Measurements from ENCODE around the gene LTBP2.

LTBP2 gene

DNA sequence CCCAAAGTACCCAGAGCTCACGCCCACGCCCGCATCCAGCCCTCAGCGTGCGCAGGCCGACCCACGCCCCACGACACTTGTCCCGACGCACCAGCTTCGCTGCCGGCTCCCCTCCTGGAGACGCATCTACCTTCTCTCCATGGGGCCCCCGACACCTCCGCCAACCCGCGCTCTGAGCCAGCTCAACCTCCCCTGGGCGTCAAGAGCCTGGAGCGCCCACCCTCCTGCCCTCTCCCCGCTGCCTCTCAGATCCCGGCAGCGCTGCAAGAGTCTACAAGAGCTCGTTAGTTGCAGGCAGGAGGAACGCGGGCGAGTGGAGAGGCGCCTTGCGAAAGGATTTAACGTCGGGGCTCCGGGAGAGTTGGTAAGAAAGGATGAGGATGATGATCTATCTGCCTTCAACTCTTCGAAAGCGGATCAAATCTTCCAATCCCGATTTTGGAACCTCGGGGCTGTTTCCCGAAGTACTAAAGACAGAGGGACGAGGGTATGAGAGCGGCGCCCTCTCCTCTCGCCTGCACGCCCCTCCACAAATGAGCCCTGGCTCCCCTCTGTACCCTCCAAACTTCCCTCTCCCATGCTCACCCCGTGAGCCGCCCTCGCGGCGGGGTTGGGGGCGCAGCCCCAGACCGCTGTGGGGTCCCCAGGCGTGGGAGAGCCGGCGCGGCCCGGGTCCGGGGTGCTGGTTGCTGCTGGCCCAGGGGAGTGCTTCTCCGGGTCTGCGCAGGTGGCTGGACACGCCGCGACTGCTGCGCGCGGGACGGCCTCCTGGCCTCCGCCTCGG lies 979 bp downstream of the LTBP2 start:
- no peak for DNase-seq

DNA sequence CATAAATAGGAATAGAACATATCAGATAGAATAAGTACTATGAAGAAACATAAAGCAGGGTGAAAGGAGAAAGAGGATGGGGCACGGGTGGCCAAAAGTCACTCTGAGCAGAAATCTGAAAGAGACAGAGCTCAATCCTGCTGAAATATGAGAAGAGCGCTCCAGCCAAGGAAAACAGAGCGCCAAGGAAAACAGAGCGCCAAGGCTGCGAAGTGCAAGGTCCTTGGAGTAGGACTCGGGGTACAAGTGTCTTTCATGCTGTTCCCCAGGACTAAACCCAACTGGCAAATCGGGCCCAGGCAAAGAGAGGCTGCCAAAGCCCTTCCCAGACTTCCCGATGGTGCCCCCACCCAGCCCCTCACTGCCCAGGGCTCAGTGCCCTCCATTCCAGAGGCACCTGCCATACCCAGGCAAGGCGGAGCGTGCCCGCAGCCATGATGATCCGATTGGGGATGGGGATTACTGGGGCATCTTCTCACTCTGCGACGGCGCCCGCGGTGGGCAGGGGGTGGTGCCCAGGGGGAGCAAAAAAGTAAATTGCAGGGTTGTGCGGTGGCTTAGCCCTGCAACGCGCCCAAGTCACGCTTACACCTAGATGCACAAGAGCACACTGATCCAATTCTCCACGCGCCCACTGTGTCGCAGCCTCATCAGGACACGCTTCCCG lies 1.7 kb downstream of the LTBP2 start:
- DNase-seq, result no peak

GRCh38 chr14:74609721-74610120 lies 2.3 kb downstream of the LTBP2 start:
- no peak for DNase-seq

DNA sequence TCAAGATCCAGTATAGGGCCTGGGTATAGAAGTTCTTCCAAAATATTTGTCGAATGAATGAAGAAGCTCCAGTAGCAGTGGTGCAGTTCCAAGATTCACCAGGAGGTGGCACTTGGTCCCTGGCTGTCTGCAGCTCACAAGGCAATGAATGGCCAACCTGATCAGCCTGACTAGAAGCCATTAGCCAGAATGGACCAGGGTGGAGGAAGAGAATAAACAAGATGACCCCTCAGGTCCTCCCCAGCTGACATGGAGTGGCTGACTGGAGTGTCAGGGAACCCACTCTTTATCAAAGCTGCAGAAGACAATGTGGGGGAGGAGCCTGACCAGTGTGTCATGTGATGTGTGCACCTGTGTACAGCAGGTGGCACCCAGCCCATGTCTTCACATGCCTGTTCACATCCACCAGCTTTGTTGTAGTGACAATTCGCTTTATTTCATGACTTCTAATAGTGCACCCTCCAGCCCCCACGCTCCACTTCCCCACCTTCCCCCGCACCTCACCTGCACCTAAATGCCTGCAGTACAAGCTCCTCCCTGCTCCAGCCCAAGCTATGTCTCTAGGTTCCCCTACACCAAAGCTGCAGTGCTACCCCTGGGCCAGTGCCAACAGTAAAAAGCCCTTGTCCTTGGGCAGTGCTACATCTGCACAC lies 3.0 kb downstream of the LTBP2 start:
- peak; percentile 31 for DNase-seq

DNA sequence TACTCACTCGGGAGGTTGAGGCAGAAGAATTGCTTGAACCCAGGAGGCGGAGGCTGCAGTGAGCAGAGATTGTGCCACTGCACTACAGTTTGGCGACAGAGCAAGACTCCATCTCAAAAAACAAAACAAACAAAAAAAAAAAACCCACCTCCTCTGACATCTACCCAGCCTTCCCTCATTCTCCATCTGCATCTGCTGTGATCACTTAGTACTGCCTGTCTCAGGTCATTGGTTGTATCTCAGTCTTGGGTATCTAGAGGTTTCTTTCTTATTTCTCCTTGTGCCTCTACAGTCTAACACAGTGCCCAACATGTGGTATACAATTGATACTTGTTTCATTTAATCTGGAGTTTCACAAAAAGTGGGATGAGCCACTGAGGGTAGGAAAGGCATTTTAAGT lies 5.3 kb downstream of the LTBP2 start:
- no peak for DNase-seq

GRCh38 chr14:74605531-74606223 lies 6.4 kb downstream of the LTBP2 start:
- DNase-seq, result no peak

- no peak for DNase-seq
Measured at GRCh38 chr14:74604911-74605310, 7.1 kb downstream of the LTBP2 start.

GRCh38 chr14:74604157-74604556 lies 7.9 kb downstream of the LTBP2 start:
- DNase-seq, result no peak

GRCh38 chr14:74601982-74602381 lies 10.1 kb downstream of the LTBP2 start:
- no peak for DNase-seq

DNA sequence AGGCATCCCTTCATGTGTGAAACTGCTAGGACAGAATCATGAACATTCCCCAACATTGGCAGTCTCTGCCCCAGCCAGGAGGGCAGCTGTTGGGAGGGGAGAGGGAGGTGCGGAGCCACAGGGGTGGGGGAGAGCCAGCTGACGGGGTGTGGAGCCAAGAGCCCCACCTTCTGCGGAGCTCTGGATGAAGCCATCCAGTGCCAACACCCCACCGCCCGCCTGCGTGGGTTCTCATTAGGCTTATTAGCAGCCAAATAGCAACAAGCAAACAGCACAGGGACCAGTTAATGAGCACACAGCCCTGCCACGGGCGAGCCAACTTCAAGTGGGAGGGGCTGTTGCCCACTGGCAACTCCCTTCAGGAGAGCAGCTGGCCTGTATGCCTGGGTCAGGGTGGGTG lies 12.1 kb downstream of the LTBP2 start:
- DNase-seq, result no peak

DNA sequence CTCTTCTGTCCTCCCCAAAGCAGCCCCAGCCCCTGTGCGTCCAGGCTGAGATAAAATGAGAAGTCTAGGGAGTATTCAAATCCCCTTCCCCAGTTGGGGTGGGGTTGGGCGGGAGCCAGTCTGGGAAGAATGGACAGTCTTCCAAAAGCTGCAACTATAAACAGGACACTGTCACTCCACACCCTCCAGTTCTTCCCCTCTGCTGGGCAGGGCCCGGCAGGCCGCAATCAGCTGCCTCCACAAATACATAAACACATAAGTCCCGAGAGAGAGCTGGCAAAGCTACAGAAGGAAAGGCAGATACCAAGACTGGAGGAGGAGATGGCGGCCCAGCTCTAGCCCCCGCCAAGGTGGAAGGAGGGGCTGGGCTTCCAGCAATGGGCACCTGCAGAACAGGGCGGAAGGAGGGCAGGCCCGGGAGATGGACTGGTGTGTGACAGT lies 12.7 kb downstream of the LTBP2 start:
- DNase-seq, result no peak

GRCh38 chr14:74596741-74597450 lies 15.1 kb downstream of the LTBP2 start:
- no peak for DNase-seq

- no peak for DNase-seq
Measured at GRCh38 chr14:74595006-74595735, 16.9 kb downstream of the LTBP2 start.

DNA sequence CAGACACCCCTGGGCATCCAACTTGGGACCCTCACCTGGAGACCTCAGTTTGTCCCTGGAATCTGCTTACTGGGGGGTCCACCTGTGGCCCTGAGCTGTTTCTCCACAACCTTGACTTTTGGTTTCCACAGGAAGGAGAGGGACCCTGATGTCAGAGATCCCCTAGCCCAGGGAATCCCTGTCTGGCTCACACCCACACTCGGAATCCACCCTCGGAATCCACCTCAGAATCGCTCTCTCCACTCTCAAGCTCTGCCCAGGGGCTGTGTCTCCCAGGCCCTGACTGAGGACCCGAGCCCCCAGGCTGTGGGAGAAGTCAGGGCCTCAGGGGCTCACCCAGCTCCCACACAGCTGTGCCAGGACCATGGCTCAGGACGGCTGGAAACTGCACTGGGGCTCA lies 17.4 kb downstream of the LTBP2 start:
- no peak for DNase-seq

DNA sequence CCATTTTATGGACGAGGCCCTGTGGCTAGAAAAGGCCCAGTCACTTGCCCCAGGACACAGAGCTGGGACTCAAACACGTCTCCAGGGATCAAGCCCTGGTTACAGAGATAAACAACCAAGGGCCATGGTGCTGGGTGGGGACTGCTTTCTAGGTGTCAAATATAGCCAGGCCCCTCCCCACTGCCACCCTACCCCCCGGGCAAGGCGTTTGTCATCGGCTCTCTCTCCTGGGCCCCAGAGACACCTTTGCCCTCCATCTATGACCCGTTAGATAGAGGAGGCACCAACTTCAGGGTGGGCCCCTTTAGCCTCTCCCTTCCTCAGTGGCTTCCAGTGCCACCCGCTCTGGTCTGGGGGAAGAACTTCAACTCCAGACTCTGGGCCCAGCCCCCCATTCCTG lies 18.0 kb downstream of the LTBP2 start:
- DNase-seq, result no peak

- DNase-seq, result no peak
Measured at GRCh38 chr14:74593241-74593953, 18.6 kb downstream of the LTBP2 start.

DNA sequence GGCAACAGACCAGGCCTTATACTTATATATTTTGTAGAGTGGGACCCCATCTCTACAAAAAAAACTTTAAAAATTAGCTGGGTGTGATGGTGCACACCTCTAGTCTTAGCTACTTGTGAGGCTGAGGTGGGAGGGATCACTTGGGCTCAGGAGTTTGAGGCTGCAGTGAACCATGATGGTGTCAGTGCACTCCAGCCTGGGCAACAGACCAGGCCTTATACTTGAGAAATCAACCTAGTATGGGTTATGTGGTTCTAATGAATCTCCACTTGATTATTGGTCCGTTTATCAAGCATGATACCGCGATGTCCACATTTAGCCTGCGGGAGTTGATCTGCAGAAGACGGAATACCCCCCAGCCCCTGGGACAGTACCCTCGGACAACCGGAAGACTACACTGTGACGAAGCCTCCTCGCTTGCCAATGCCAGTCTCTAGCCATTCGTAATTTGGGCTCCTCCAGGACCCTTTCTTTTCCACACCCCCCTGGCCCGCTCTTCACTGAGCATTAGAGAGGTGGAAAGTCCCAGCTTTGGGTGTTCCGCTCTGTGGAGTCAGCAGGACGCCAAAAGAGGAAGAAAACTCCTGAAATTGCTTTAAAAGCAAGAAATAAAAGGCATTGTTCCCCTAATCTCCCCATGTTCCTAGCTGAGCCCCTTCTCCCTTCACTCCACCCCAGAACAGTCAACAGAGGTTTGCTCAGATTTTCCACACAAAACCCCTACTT lies 19.4 kb downstream of the LTBP2 start:
- no peak for DNase-seq

DNA sequence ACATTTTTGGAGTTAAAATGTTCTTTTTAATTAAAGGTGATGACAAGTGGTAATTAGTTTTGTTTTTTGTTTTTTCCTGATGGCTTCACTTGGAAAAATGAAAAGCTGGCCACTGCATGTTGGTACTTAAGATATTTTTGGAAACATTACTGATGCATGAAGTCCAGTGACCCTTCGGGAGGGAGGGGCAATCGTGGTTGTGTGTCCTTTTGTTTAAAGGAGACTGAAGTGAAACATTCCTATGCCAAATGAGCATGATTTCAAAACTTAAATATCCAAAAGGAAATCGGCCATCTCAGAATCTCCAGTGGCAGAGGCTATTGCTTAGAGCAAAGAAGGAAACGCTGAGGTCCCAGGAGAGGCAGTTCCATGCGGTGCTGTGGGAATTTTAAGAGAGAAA lies 20.1 kb downstream of the LTBP2 start:
- DNase-seq, result no peak

DNA sequence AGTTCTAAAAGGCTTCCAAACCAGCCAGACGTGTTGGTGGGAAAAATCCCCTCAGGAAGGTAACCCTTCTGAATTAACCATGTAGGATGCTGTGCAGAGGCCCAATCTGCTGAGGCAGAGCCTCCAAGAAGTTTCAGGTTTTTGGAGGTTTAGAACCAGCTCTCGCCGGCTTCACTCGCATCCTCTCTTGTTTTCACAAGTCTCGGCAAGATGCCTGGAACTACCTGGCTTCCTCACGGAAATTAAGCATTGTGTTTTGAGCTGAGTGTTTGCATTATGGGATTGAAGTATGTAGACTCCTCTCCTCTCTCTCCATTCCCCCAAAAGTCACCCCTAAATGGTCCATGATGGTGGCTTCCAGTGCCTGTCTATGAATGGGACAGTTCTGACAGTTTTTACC lies 20.6 kb downstream of the LTBP2 start:
- no peak for DNase-seq

DNA sequence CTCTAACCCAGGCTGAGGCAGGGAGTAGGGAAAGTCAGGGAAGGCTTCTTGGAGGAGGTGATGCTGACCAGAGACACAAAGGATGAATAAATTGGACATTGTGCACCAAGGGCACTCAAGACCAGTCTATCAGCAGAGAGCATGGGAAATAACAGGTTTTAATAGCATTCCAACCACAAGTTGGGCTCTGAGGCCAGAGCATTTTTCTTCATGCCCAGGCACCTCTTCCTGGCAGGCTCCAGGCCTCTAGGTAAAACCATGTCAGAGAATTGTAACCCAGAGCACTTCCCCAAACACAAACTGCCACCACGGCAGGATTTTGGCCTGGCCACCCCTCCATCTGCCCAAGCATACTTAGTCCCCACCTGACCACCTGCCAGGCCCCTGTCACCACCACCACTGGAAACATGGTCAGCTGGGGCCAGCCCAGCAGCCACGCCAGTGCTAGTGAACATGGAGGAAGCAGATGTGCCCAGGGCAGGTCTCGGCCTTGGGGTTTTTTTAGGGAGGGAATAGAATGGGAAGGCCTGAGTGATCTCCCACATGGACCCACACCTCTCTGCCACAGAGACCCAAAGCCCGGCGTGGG lies 22.7 kb downstream of the LTBP2 start:
- no peak for DNase-seq

Data from NCI-H524 treated with DMSO at 0.1 percent for 48 hours (cell line).